Measurements from ENCODE around the gene ARHGAP10.
"Not testable (repeated sequence)": the region's sequence is repeated elsewhere in the genome, so short reads cannot be mapped to it uniquely, and the experiment has no call there.

ARHGAP10 gene

GRCh38 chr4:148081267-148081666 is 349.4 kb downstream of the ARHGAP10 start:
- no peak for DNase-seq (ENCODE audit: extremely low read depth in 1 of 2, low read depth in 1 of 2)

- DNase-seq (ENCODE audit: extremely low read depth in 1 of 2, low read depth in 1 of 2) = no peak
Measured at GRCh38 chr4:148081745-148082144, 349.9 kb downstream of the ARHGAP10 start.

- DNase-seq (ENCODE audit: extremely low read depth in 1 of 2, low read depth in 1 of 2) = not testable (repeated sequence)
Measured at GRCh38 chr4:148083073-148083472, 351.2 kb downstream of the ARHGAP10 start.

- no peak for DNase-seq (ENCODE audit: extremely low read depth in 1 of 2, low read depth in 1 of 2)
Measured at GRCh38 chr4:148089624-148090023, 357.7 kb downstream of the ARHGAP10 start.

GRCh38 chr4:148090029-148090428 is 358.1 kb downstream of the ARHGAP10 start:
- no peak for DNase-seq (ENCODE audit: extremely low read depth in 1 of 2, low read depth in 1 of 2)

GRCh38 chr4:148090503-148091476 is 358.9 kb downstream of the ARHGAP10 start:
- DNase-seq (ENCODE audit: extremely low read depth in 1 of 2, low read depth in 1 of 2) = no peak

- DNase-seq (ENCODE audit: extremely low read depth in 1 of 2, low read depth in 1 of 2) = no peak
Measured at GRCh38 chr4:148091896-148092295, 360.0 kb downstream of the ARHGAP10 start.

GRCh38 chr4:148092316-148093014 is 360.6 kb downstream of the ARHGAP10 start:
- no peak for DNase-seq (ENCODE audit: extremely low read depth in 1 of 2, low read depth in 1 of 2)

- DNase-seq (ENCODE audit: extremely low read depth in 1 of 2, low read depth in 1 of 2) = no peak
Measured at GRCh38 chr4:148093065-148093464, 361.2 kb downstream of the ARHGAP10 start.

- DNase-seq (ENCODE audit: extremely low read depth in 1 of 2, low read depth in 1 of 2) = no peak
Measured at GRCh38 chr4:148094149-148094548, 362.3 kb downstream of the ARHGAP10 start.

GRCh38 chr4:148095346-148095923 is 363.5 kb downstream of the ARHGAP10 start:
- no peak for DNase-seq (ENCODE audit: extremely low read depth in 1 of 2, low read depth in 1 of 2)

- DNase-seq (ENCODE audit: extremely low read depth in 1 of 2, low read depth in 1 of 2) = no peak
Measured at GRCh38 chr4:148097801-148098200, 365.9 kb downstream of the ARHGAP10 start.

- no peak for DNase-seq (ENCODE audit: extremely low read depth in 1 of 2, low read depth in 1 of 2)
Measured at GRCh38 chr4:148101235-148101634, 369.3 kb downstream of the ARHGAP10 start.

- DNase-seq (ENCODE audit: extremely low read depth in 1 of 2, low read depth in 1 of 2) = no peak
Measured at GRCh38 chr4:148101790-148102189, 369.9 kb downstream of the ARHGAP10 start.

- DNase-seq (ENCODE audit: extremely low read depth in 1 of 2, low read depth in 1 of 2) = no peak
Measured at GRCh38 chr4:148103597-148104355, 371.9 kb downstream of the ARHGAP10 start.

- DNase-seq (ENCODE audit: extremely low read depth in 1 of 2, low read depth in 1 of 2) = no peak
Measured at GRCh38 chr4:148108766-148109165, 376.9 kb downstream of the ARHGAP10 start.

GRCh38 chr4:148109216-148109615 is 377.3 kb downstream of the ARHGAP10 start:
- no peak for DNase-seq (ENCODE audit: extremely low read depth in 1 of 2, low read depth in 1 of 2)

- no peak for DNase-seq (ENCODE audit: extremely low read depth in 1 of 2, low read depth in 1 of 2)
Measured at GRCh38 chr4:148110169-148110568, 378.3 kb downstream of the ARHGAP10 start.

GRCh38 chr4:148112231-148112982 is 380.5 kb downstream of the ARHGAP10 start:
- DNase-seq (ENCODE audit: extremely low read depth in 1 of 2, low read depth in 1 of 2) = no peak

GRCh38 chr4:148114436-148114835 is 382.5 kb downstream of the ARHGAP10 start:
- no peak for DNase-seq (ENCODE audit: extremely low read depth in 1 of 2, low read depth in 1 of 2)

Data from stimulated activated CD8-positive, alpha-beta memory T cell treated with anti-CD3 and anti-CD28 coated beads, Interleukin-7, amount 100 ng/mL, for 48 hours (primary cell).